Prostate gland (tissue), 2 donors: ENCODE measurements around the gene ARV1. TPM values are rescaled to one million over a fixed set of nuclear protein-coding genes. Genes with fewer than 3 reads are reported as not detected.

ENCODE experiments used
- DNase-seq: peaks from one replicate; pipeline ENCODE4 v3.0.0-alpha.2; 2019; ENCODE audit warnings: low spot score
- H3K27ac ChIP-seq, 2 donors: fragments of 200-600 bp; sonication (generic); 2 replicates each; pipeline ENCODE4 v1.5.1; 2017 to 2019
- H3K27me3 ChIP-seq: fragments of 200-600 bp; sonication (generic); replicated peaks from 2 replicates; pipeline ENCODE4 v1.5.1; 2019; ENCODE audit not compliant: insufficient read depth
- H3K36me3 ChIP-seq, 2 donors: fragments of 200-600 bp; sonication (generic); 1 replicate in 1 of 2; 2 replicates in 1 of 2; pipeline versions ENCODE4 v1.5.1 to v1.8.1; 2017 to 2019
- H3K4me1 ChIP-seq: fragments of 200-600 bp; sonication (generic); replicated peaks from 2 replicates; pipeline ENCODE4 v1.5.1; 2019
- H3K4me3 ChIP-seq, 2 donors: fragments of 200-600 bp; sonication (generic); 2 replicates each; pipeline ENCODE4 v1.5.1; 2017 to 2019
- H3K9me3 ChIP-seq: fragments of 200-600 bp; sonication (generic); 2 replicates; pipeline ENCODE4 v1.5.1; 2017
- CTCF ChIP-seq, 4 experiments: fragments of 200-600 bp in 2 of 4; fragments of 450-650 bp in 2 of 4; sonication (generic) in 2 of 4; IDR thresholded peaks; 1 replicate in 3 of 4; 2 replicates in 1 of 4; pipeline ENCODE4 v1.5.1; 2016 to 2019; ENCODE audit warnings: antibody characterized with exemption in 4 of 4, mild to moderate bottlenecking in 2 of 4, moderate library complexity in 2 of 4
- POLR2A ChIP-seq: fragments of 450-650 bp; IDR thresholded peaks from one replicate; pipeline ENCODE4 v1.6.1; 2016; ENCODE audit warnings: antibody characterized with exemption, mild to moderate bottlenecking
- POLR2AphosphoS5 ChIP-seq: sonication (generic); formaldehyde crosslinking; IDR thresholded peaks from one replicate; pipeline ENCODE4 v1.6.1; 2017; ENCODE audit warnings: antibody characterized with exemption
- WGBS: methylation state at CpG from one replicate; pipeline ENCODE4 v1.1.5; 2018; 5-methylcytosine and 5-hydroxymethylcytosine counted together
- intact Hi-C: fragments of 100-400 bp; cut with DNase I; formaldehyde crosslinking; loops from one replicate; pipeline ENCODE4 v1.14.2; 2022
- total RNA-seq, 2 donors: library from RNA; depleted of rRNA; stranded (reverse); fragments of >200 nt; gene quantifications; one replicate each; pipeline ENCODE4 v1.1.0, GENCODE V29; 2016

ARV1 gene
- total RNA-seq = 10 to 100 TPM; 27.6 to 29.6 TPM

- H3K9me3 ChIP-seq = no peaks in the 10 kb centered on the region
- peak within 1 kb of the TSS; percentile 72 to 74 for H3K4me3 ChIP-seq
- intact Hi-C loops = no loop called here
- peak within 1 kb of the TSS; percentile 45 to 52 for H3K27ac ChIP-seq
- no peaks in the 10 kb centered on the region for H3K36me3 ChIP-seq
- peaks cover 4% of the 10 kb centered on the region for H3K4me1 ChIP-seq
- H3K27me3 ChIP-seq = no peaks in the 10 kb centered on the region
- DNase-seq = peak; percentile 98
- WGBS = 1% methylated on average over 39 of the region's 79 CpGs
- TF ChIP-seq POLR2AphosphoS5 (peak; percentile 94), CTCF (IDR thresholded peaks at IDR 0.05) (peak; percentile 7 to 35 (median 30)), POLR2A (peak; percentile 48)
These were observed at the start of gene ARV1, which contains the start of gene TTC13 for GRCh38 chr1:230978491-230979388. ARV1 (plus strand) TSS chr1:230979094; CDS start chr1:230979106, 12 bp downstream. TTC13 (minus strand) TSS chr1:230978861; CDS start chr1:230978830, 31 bp downstream.

GRCh38 chr1:230930986-230931385 lies 47.9 kb upstream of the ARV1 start:
- no peak for TF ChIP-seq CTCF (IDR thresholded peaks at IDR 0.05)
- TF ChIP-seq POLR2AphosphoS5 = no peak
- no peak for TF ChIP-seq POLR2A
- H3K4me3 ChIP-seq = no peak overlapping the region
- intact Hi-C loops = no loop called here
- H3K27ac ChIP-seq = no peak overlapping the region
- H3K4me1 ChIP-seq = no peaks in the 10 kb centered on the region
- no peaks in the 10 kb centered on the region for H3K9me3 ChIP-seq
- WGBS = 85% methylated on average over 3 of the region's 3 CpGs
- H3K27me3 ChIP-seq = no peaks in the 10 kb centered on the region
- DNase-seq = no peak
- H3K36me3 ChIP-seq = no peaks in the 10 kb centered on the region

- no peak overlapping the region for H3K27ac ChIP-seq
- H3K27me3 ChIP-seq = no peaks in the 10 kb centered on the region
- no peaks in the 10 kb centered on the region for H3K36me3 ChIP-seq
- H3K4me1 ChIP-seq = no peaks in the 10 kb centered on the region
- H3K9me3 ChIP-seq = no peaks in the 10 kb centered on the region
- TF ChIP-seq POLR2AphosphoS5 (no peak), CTCF (IDR thresholded peaks at IDR 0.05) (no peak), POLR2A (no peak)
- no peak for DNase-seq
- intact Hi-C loops = no loop called here
- WGBS = 89% methylated on average over 6 of the region's 6 CpGs
- H3K4me3 ChIP-seq = no peak overlapping the region
These were observed 43.0 kb upstream of the ARV1 start for GRCh38 chr1:230935852-230936251.

GRCh38 chr1:230936475-230936874 lies 42.4 kb upstream of the ARV1 start:
- no peaks in the 10 kb centered on the region for H3K36me3 ChIP-seq
- no peak overlapping the region for H3K27ac ChIP-seq
- DNase-seq = no peak
- H3K4me3 ChIP-seq = no peak overlapping the region
- TF ChIP-seq CTCF (IDR thresholded peaks at IDR 0.05) (no peak), POLR2A (no peak)
- H3K4me1 ChIP-seq = no peaks in the 10 kb centered on the region
- intact Hi-C loops = no loop called here
- H3K9me3 ChIP-seq = no peaks in the 10 kb centered on the region
- no peaks in the 10 kb centered on the region for H3K27me3 ChIP-seq
- 89% methylated on average over 5 of the region's 5 CpGs for WGBS

- 36% methylated on average over 2 of the region's 2 CpGs for WGBS
- no peaks in the 10 kb centered on the region for H3K27me3 ChIP-seq
- TF ChIP-seq POLR2A (no peak), CTCF (IDR thresholded peaks at IDR 0.05) (no peak), POLR2AphosphoS5 (no peak)
- no peak overlapping the region for H3K4me3 ChIP-seq
- no peaks in the 10 kb centered on the region for H3K9me3 ChIP-seq
- no peak for DNase-seq
- no peak overlapping the region for H3K27ac ChIP-seq
- intact Hi-C loops = no loop called here
- H3K36me3 ChIP-seq = no peaks in the 10 kb centered on the region
- H3K4me1 ChIP-seq = no peaks in the 10 kb centered on the region
These were observed 41.5 kb upstream of the ARV1 start for GRCh38 chr1:230937371-230937770.
